H9 (cell line): Measurements from ENCODE around the gene OPRD1. TPM values are rescaled to one million over a fixed set of nuclear protein-coding genes. Genes with fewer than 3 reads are reported as not detected.

Source experiments
- DNase-seq: peaks from one replicate; pipeline ENCODE4 v3.0.0-alpha.2; 2017
- H2AFZ ChIP-seq: one replicate; pipeline ENCODE4 v1.6.1; 2013; ENCODE audit warnings: mild to moderate bottlenecking, low read length, control low read depth, moderate library complexity
- H2AK5ac ChIP-seq: 2 replicates; pipeline ENCODE4 v1.6.1; 2013; ENCODE audit warnings: low read length, control low read depth, mixed read lengths; ENCODE audit not compliant: insufficient read length
- H2BK120ac ChIP-seq: one replicate; pipeline ENCODE4 v1.6.1; 2013; ENCODE audit warnings: low read depth, mild to moderate bottlenecking, low read length, control low read depth, inconsistent platforms; ENCODE audit not compliant: poor library complexity, severe bottlenecking
- H2BK12ac ChIP-seq: 2 replicates; pipeline ENCODE4 v1.6.1; 2013; ENCODE audit warnings: low read length, control low read depth, mixed read lengths, low read depth; ENCODE audit not compliant: insufficient read length
- H2BK15ac ChIP-seq: 2 replicates; pipeline ENCODE4 v1.6.1; 2013; ENCODE audit warnings: low read depth, low read length, control low read depth
- H2BK20ac ChIP-seq: one replicate; pipeline ENCODE4 v1.6.1; 2013; ENCODE audit warnings: low read depth, mild to moderate bottlenecking, low read length, control low read depth, inconsistent platforms; ENCODE audit not compliant: poor library complexity, severe bottlenecking
- H2BK5ac ChIP-seq: 2 replicates; pipeline ENCODE4 v1.6.1; 2013; ENCODE audit warnings: low read length, control low read depth, mixed read lengths; ENCODE audit not compliant: insufficient read length
- H3K14ac ChIP-seq: 2 replicates; pipeline ENCODE4 v1.6.1; 2013; ENCODE audit warnings: low read length, control low read depth; ENCODE audit not compliant: insufficient read depth
- H3K18ac ChIP-seq: 2 replicates; pipeline ENCODE4 v1.6.1; 2013; ENCODE audit warnings: low read depth, mild to moderate bottlenecking, mixed read lengths, low read length, control low read depth; ENCODE audit not compliant: insufficient read length
- H3K23ac ChIP-seq: 2 replicates; pipeline ENCODE4 v1.6.1; 2013; ENCODE audit warnings: low read length, control low read depth, mixed read lengths, low read depth; ENCODE audit not compliant: insufficient read length
- H3K23me2 ChIP-seq: 2 replicates; pipeline ENCODE4 v1.6.1; 2013; ENCODE audit warnings: low read depth, mild to moderate bottlenecking, mixed read lengths, low read length, control low read depth; ENCODE audit not compliant: insufficient read length, poor library complexity, severe bottlenecking
- H3K27ac ChIP-seq: 2 replicates; pipeline ENCODE4 v1.5.1; 2013; ENCODE audit warnings: low read length, control low read depth, mixed read lengths, low read depth; ENCODE audit not compliant: insufficient read length
- H3K27me3 ChIP-seq: 2 replicates; pipeline ENCODE4 v1.6.1; 2013; ENCODE audit warnings: low read length, control low read depth, inconsistent platforms; ENCODE audit not compliant: insufficient read depth
- H3K4ac ChIP-seq: 2 replicates; pipeline ENCODE4 v1.6.1; 2013; ENCODE audit warnings: low read depth, mild to moderate bottlenecking, control low read depth, inconsistent platforms, low read length, moderate library complexity
- H3K4me1 ChIP-seq: 2 replicates; pipeline ENCODE4 v1.6.1; 2013; ENCODE audit warnings: low read length, control low read depth, inconsistent platforms; ENCODE audit not compliant: insufficient read depth
- H3K4me2 ChIP-seq: 2 replicates; pipeline ENCODE4 v1.6.1; 2013; ENCODE audit warnings: low read length, control low read depth, mixed read lengths; ENCODE audit not compliant: insufficient read length, insufficient read depth
- H3K56ac ChIP-seq: 2 replicates; pipeline ENCODE4 v1.6.1; 2013; ENCODE audit warnings: low read depth, mild to moderate bottlenecking, mixed read lengths, low read length, control low read depth; ENCODE audit not compliant: insufficient read length
- H3K79me1 ChIP-seq: 2 replicates; pipeline ENCODE4 v1.6.1; 2013; ENCODE audit warnings: low read depth, mild to moderate bottlenecking, moderate library complexity, low read length, control low read depth, inconsistent platforms; ENCODE audit not compliant: insufficient read depth, poor library complexity, severe bottlenecking
- H3K79me2 ChIP-seq: 2 replicates; pipeline ENCODE4 v1.6.1; 2013; ENCODE audit warnings: low read length, control low read depth, inconsistent platforms; ENCODE audit not compliant: insufficient read depth
- H3K9ac ChIP-seq: 2 replicates; pipeline ENCODE4 v1.6.1; 2013; ENCODE audit warnings: low read length, control low read depth, mixed read lengths; ENCODE audit not compliant: insufficient read length; ENCODE audit errors: extremely low read depth
- H3K9me3 ChIP-seq: one replicate; pipeline ENCODE4 v1.6.1; 2013; ENCODE audit warnings: low read depth, low read length, inconsistent platforms; ENCODE audit not compliant: control insufficient read depth
- H3T11ph ChIP-seq: one replicate; pipeline ENCODE4 v1.6.1; 2013; ENCODE audit warnings: mild to moderate bottlenecking, low read length, control low read depth, inconsistent platforms
- H4K20me1 ChIP-seq: one replicate; pipeline ENCODE4 v1.6.1; 2013; ENCODE audit not compliant: control insufficient read depth, insufficient read length, insufficient read depth
- H4K5ac ChIP-seq: 2 replicates; pipeline ENCODE4 v1.6.1; 2013; ENCODE audit warnings: low read depth, mild to moderate bottlenecking, mixed read lengths, low read length, control low read depth; ENCODE audit not compliant: insufficient read length
- H4K8ac ChIP-seq: replicated peaks from 2 replicates; pipeline ENCODE4 v1.6.1; 2013; ENCODE audit warnings: low read length, control low read depth, mixed read lengths, low read depth; ENCODE audit not compliant: insufficient read length
- H4K91ac ChIP-seq: 2 replicates; pipeline ENCODE4 v1.6.1; 2013; ENCODE audit warnings: low read depth, mild to moderate bottlenecking, moderate library complexity, mixed read lengths, low read length, control low read depth; ENCODE audit not compliant: insufficient read length
- H3K27ac Mint-ChIP-seq, 3 experiments: 2 replicates in 2 of 3; 3 replicates in 1 of 3; pipeline ENCODE4 v1.8.0; 2020 to 2021; ENCODE audit warnings: mixed read lengths in 3 of 3, mild to moderate bottlenecking in 1 of 3, moderate library complexity in 1 of 3
- H3K27me3 Mint-ChIP-seq: 2 replicates; pipeline ENCODE4 v1.8.0; 2021; ENCODE audit warnings: low read depth, mild to moderate bottlenecking, moderate library complexity, mixed read lengths
- H3K36me3 Mint-ChIP-seq, 3 experiments: 2 replicates in 2 of 3; 3 replicates in 1 of 3; pipeline ENCODE4 v1.8.0; 2020 to 2021; ENCODE audit warnings: low read depth in 3 of 3, mixed read lengths in 3 of 3; ENCODE audit not compliant: insufficient read depth in 1 of 3
- H3K4me1 Mint-ChIP-seq, 2 experiments: 2 replicates each; pipeline ENCODE4 v1.8.0; 2020; ENCODE audit warnings: mixed read lengths in 2 of 2
- H3K4me3 Mint-ChIP-seq, 2 experiments: 2 replicates in 1 of 2; 3 replicates in 1 of 2; pipeline ENCODE4 v1.8.0; 2020 to 2021; ENCODE audit warnings: mild to moderate bottlenecking in 2 of 2, mixed read lengths in 2 of 2, moderate library complexity in 1 of 2
- H3K9me3 Mint-ChIP-seq, 2 experiments: 2 replicates in 1 of 2; 3 replicates in 1 of 2; pipeline ENCODE4 v1.8.0; 2020; ENCODE audit warnings: mild to moderate bottlenecking in 2 of 2, mixed read lengths in 2 of 2, moderate library complexity in 1 of 2
- WGBS: extraction: QIAGEN DNeasy Blood & Tissue Kit; methylation state at CpG from one replicate; pipeline ENCODE4 v1.1.7; 2013; ENCODE audit warnings: missing lambda C conversion rate, low lambda C conversion rate, mixed read lengths; ENCODE audit not compliant: insufficient read length; ENCODE audit errors: extremely low coverage; 5-methylcytosine and 5-hydroxymethylcytosine counted together
- total RNA-seq: library from RNA; stranded (reverse); gene quantifications from 2 replicates; pipeline ENCODE4 v1.2.1, GENCODE V29; 2021
- TF ChIP-seq, protein P1 (sequence below): fragments of 200-600 bp; sonication (generic); conservative IDR thresholded peaks from 3 replicates; pipeline ENCODE4 v1.8.0; 2021; ENCODE audit warnings: antibody characterized with exemption, mild to moderate bottlenecking

Gene OPRD1
- total RNA-seq, 1 experiment from 2014 or later: 1.8 TPM

DNA sequence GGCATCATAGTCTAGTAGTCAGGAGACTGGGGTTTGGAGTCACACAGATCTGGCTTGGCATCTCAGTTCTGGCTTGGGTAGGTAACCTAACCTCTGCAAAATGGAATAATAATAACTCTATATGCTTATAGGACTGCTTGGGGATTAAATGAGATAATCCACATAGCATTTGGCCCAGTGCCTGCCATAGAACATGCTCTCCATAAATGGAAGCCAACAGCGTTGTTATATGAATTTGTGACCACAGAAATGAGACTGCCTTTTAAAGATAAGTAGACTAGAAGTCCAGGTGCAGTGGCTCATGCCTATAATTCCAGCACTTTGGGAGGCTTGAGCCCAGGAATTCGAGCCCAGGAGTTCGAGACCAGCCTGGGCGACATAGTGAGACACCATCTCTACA is 4.0 kb upstream of the OPRD1 start:
- Histone ChIP-seq H3K18ac (no peak overlapping the region), H4K5ac (no peak overlapping the region), H3K79me2 (no peaks in the 10 kb centered on the region), H3K56ac (no peak overlapping the region), H3K14ac (no peak overlapping the region), H3K27ac (no peak overlapping the region), H2BK12ac (no peak overlapping the region), H2BK15ac (no peak overlapping the region), H4K20me1 (no peaks in the 10 kb centered on the region), H4K91ac (no peak overlapping the region), H3K23ac (no peak overlapping the region), H3K9ac (no peak overlapping the region), H3K4ac (no peak overlapping the region), H3K4me2 (no peak overlapping the region), H3K23me2 (no peaks in the 10 kb centered on the region), H2AFZ (no peak overlapping the region), H3K4me1 (no peaks in the 10 kb centered on the region), H2BK5ac (no peak overlapping the region), H2AK5ac (no peak overlapping the region), H2BK120ac (no peak overlapping the region), H3K79me1 (no peaks in the 10 kb centered on the region), H4K8ac (no peak overlapping the region), H3T11ph (no peak overlapping the region), H3K27me3 (peaks cover 18% of the 10 kb centered on the region; the same call in 1 of the 2 replicates), H3K9me3 (no peaks in the 10 kb centered on the region), H2BK20ac (no peak overlapping the region)
- H3K27ac Mint-ChIP-seq: no peak overlapping the region
- no CpG with 5 or more reads among the region's 4 CpGs for WGBS
- peaks cover 20 to 28% of the 10 kb centered on the region in 2 experiments for H3K4me1 Mint-ChIP-seq
- DNase-seq: no peak
- H3K9me3 Mint-ChIP-seq: peaks cover 3 to 7% of the 10 kb centered on the region in 2 experiments; a peak in 4 of 5 replicates
- H3K4me3 Mint-ChIP-seq: no peak overlapping the region
- H3K36me3 Mint-ChIP-seq: peaks cover 0 to 4% (median 2%) of the 10 kb centered on the region in 3 experiments; a peak in 4 of 7 replicates
- TF ChIP-seq, protein P1, sequence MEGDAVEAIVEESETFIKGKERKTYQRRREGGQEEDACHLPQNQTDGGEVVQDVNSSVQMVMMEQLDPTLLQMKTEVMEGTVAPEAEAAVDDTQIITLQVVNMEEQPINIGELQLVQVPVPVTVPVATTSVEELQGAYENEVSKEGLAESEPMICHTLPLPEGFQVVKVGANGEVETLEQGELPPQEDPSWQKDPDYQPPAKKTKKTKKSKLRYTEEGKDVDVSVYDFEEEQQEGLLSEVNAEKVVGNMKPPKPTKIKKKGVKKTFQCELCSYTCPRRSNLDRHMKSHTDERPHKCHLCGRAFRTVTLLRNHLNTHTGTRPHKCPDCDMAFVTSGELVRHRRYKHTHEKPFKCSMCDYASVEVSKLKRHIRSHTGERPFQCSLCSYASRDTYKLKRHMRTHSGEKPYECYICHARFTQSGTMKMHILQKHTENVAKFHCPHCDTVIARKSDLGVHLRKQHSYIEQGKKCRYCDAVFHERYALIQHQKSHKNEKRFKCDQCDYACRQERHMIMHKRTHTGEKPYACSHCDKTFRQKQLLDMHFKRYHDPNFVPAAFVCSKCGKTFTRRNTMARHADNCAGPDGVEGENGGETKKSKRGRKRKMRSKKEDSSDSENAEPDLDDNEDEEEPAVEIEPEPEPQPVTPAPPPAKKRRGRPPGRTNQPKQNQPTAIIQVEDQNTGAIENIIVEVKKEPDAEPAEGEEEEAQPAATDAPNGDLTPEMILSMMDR: no peak
- H3K27me3 Mint-ChIP-seq: peaks cover 33% of the 10 kb centered on the region
